ENCODE measurements around the gene TNS4.

Gene TNS4

GRCh38 chr17:40516581-40517285 lies 15.3 kb upstream of the TNS4 start:
- TF ChIP-seq CTCF (IDR thresholded peaks at IDR 0.05; ENCODE audit: insufficient read depth, low read length, poor library complexity, severe bottlenecking): no peak
- no peak overlapping the region for H3K4me3 ChIP-seq (replicated peaks; ENCODE audit: low read depth, low read length)
- H3K36me3 ChIP-seq (ENCODE audit: control insufficient read depth, insufficient read depth, low read length): no peaks in the 10 kb centered on the region
- peaks cover 1% of the 10 kb centered on the region; the same call in 1 of the 2 replicates for H3K27me3 ChIP-seq (replicated peaks; ENCODE audit: control insufficient read depth, insufficient read depth, low read length)
- DNase-seq (ENCODE audit: extremely low read depth, insufficient read length): peak; percentile 65

- H3K27me3 ChIP-seq (replicated peaks; ENCODE audit: control insufficient read depth, insufficient read depth, low read length): peaks cover 1% of the 10 kb centered on the region; the same call in 1 of the 2 replicates
- no peak overlapping the region for H3K4me3 ChIP-seq (replicated peaks; ENCODE audit: low read depth, low read length)
- no peak for DNase-seq (ENCODE audit: extremely low read depth, insufficient read length)
- no peak for TF ChIP-seq CTCF (IDR thresholded peaks at IDR 0.05; ENCODE audit: insufficient read depth, low read length, poor library complexity, severe bottlenecking)
- H3K36me3 ChIP-seq (ENCODE audit: control insufficient read depth, insufficient read depth, low read length): no peaks in the 10 kb centered on the region
Observed at GRCh38 chr17:40515491-40516041, 14.1 kb upstream of the TNS4 start.

- Histone ChIP-seq H3K4me3 (replicated peaks; ENCODE audit: low read depth, low read length) (no peak overlapping the region), H3K27me3 (replicated peaks; ENCODE audit: control insufficient read depth, insufficient read depth, low read length) (peaks cover 1% of the 10 kb centered on the region), H3K36me3 (ENCODE audit: control insufficient read depth, insufficient read depth, low read length) (no peaks in the 10 kb centered on the region)
- TF ChIP-seq CTCF (IDR thresholded peaks at IDR 0.05; ENCODE audit: insufficient read depth, low read length, poor library complexity, severe bottlenecking): no peak
- DNase-seq (ENCODE audit: extremely low read depth, insufficient read length): no peak
Observed at GRCh38 chr17:40515011-40515410, 13.6 kb upstream of the TNS4 start.

DNA sequence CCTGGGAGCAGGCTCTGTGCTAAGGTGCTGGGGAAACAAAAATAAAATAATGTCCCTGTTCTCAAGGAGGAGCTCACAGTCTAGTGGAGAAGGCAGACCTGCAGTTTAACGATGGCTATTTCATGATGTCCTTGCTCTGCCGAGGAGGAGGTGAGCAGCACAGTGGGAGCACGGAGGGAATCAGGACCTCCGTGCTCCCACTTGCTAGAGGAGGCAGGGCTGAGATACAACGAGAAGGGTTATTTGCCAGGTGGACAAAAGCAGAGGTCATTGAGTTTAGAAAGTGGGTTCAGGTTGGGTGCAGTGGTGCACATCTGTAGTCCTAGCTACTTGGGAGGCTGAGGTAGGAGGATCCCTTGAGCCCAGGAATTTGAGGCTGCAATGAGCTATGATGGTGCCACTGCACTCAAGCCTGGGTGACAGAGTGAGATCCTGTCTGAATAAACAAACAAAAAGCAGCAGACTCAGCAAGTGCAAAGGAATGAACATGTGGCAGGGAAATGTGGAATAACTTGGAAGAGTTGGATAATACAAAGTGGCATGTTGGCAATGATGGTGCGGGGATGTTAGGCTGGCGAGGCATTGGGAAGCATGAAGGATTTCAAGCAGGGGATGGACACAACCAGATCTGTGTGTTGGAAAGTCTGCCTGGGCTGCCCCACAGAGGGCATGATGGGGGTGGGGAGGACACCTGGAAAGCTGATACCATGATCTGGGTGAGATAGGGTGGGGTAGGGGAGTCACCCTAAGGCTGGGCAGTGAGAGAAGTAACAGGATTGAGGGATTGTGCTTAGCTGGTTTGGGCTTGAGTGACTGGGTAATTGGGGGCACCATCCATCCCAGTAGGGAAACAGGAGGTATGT lies 12.8 kb upstream of the TNS4 start:
- no peaks in the 10 kb centered on the region for H3K36me3 ChIP-seq (ENCODE audit: control insufficient read depth, insufficient read depth, low read length)
- no peak for DNase-seq (ENCODE audit: extremely low read depth, insufficient read length)
- TF ChIP-seq CTCF (IDR thresholded peaks at IDR 0.05; ENCODE audit: insufficient read depth, low read length, poor library complexity, severe bottlenecking): no peak
- H3K4me3 ChIP-seq (replicated peaks; ENCODE audit: low read depth, low read length): no peak overlapping the region
- H3K27me3 ChIP-seq (replicated peaks; ENCODE audit: control insufficient read depth, insufficient read depth, low read length): peaks cover 1% of the 10 kb centered on the region

GRCh38 chr17:40511667-40512220 lies 10.3 kb upstream of the TNS4 start:
- Histone ChIP-seq H3K27me3 (replicated peaks; ENCODE audit: control insufficient read depth, insufficient read depth, low read length) (peaks cover 1% of the 10 kb centered on the region), H3K36me3 (ENCODE audit: control insufficient read depth, insufficient read depth, low read length) (no peaks in the 10 kb centered on the region), H3K4me3 (replicated peaks; ENCODE audit: low read depth, low read length) (no peak overlapping the region)
- no peak for DNase-seq (ENCODE audit: extremely low read depth, insufficient read length)
- TF ChIP-seq CTCF (IDR thresholded peaks at IDR 0.05; ENCODE audit: insufficient read depth, low read length, poor library complexity, severe bottlenecking): no peak

Data from GM06990 (cell line).